ENCODE results near the gene BRAF.
"Not testable (repeated sequence)": the region's sequence is repeated elsewhere in the genome, so short reads cannot be mapped to it uniquely, and the experiment has no call there.

BRAF gene

GRCh38 chr7:140707132-140707531 lies 217.6 kb downstream of the BRAF start:
- DNase-seq (ENCODE audit: low read depth) = no peak

GRCh38 chr7:140704205-140704604 lies 220.5 kb downstream of the BRAF start:
- DNase-seq (ENCODE audit: low read depth) = no peak

- no peak for DNase-seq (ENCODE audit: low read depth)
These were observed 222.0 kb downstream of the BRAF start for GRCh38 chr7:140702774-140703173.

GRCh38 chr7:140698477-140698876 lies 226.3 kb downstream of the BRAF start:
- no peak for DNase-seq (ENCODE audit: low read depth)

GRCh38 chr7:140697447-140698143 lies 227.1 kb downstream of the BRAF start:
- no peak for DNase-seq (ENCODE audit: low read depth)

GRCh38 chr7:140696680-140697446 lies 227.9 kb downstream of the BRAF start, which contains the start of gene NDUFB2:
Gene NDUFB2 (plus strand): TSS chr7:140696708. CDS start chr7:140696745, 37 bp downstream.
- DNase-seq (ENCODE audit: low read depth) = peak; percentile 52

- peak; percentile 90 for DNase-seq (ENCODE audit: low read depth)
These were observed 228.6 kb downstream of the BRAF start for GRCh38 chr7:140696024-140696679.

GRCh38 chr7:140695381-140695780 lies 229.3 kb downstream of the BRAF start:
- DNase-seq (ENCODE audit: low read depth) = no peak

- DNase-seq (ENCODE audit: low read depth) = no peak
These were observed 230.1 kb downstream of the BRAF start for GRCh38 chr7:140694592-140694991.

GRCh38 chr7:140693849-140694248 lies 230.9 kb downstream of the BRAF start:
- DNase-seq (ENCODE audit: low read depth) = not testable (repeated sequence)

- DNase-seq (ENCODE audit: low read depth) = no peak
These were observed 233.2 kb downstream of the BRAF start for GRCh38 chr7:140691376-140692045.

GRCh38 chr7:140689199-140690152 lies 235.3 kb downstream of the BRAF start:
- DNase-seq (ENCODE audit: low read depth) = no peak

GRCh38 chr7:140688341-140688740 lies 236.4 kb downstream of the BRAF start:
- DNase-seq (ENCODE audit: low read depth) = no peak

GRCh38 chr7:140686921-140687320 lies 237.8 kb downstream of the BRAF start:
- no peak for DNase-seq (ENCODE audit: low read depth)

GRCh38 chr7:140685407-140686087 lies 239.2 kb downstream of the BRAF start:
- DNase-seq (ENCODE audit: low read depth) = no peak

GRCh38 chr7:140684066-140684950 lies 240.4 kb downstream of the BRAF start:
- no peak for DNase-seq (ENCODE audit: low read depth)

GRCh38 chr7:140683657-140684056 lies 241.1 kb downstream of the BRAF start:
- no peak for DNase-seq (ENCODE audit: low read depth)

- DNase-seq (ENCODE audit: low read depth) = no peak
These were observed 243.0 kb downstream of the BRAF start for GRCh38 chr7:140681766-140682165.

GRCh38 chr7:140680886-140681285 lies 243.8 kb downstream of the BRAF start:
- no peak for DNase-seq (ENCODE audit: low read depth)

GRCh38 chr7:140679186-140679585 lies 245.5 kb downstream of the BRAF start:
- no peak for DNase-seq (ENCODE audit: low read depth)

Data from activated gamma-delta T cell treated with anti-CD3 and anti-CD28 coated beads, Interleukin-2, amount 50 U/mL, for 16 hours (primary cell).